H7 (cell line): Measurements from ENCODE around the gene PCDHGA5. TPM values are rescaled to one million over a fixed set of nuclear protein-coding genes. Genes with fewer than 3 reads are reported as not detected.
"Not testable (repeated sequence)": the region's sequence is repeated elsewhere in the genome, so short reads cannot be mapped to it uniquely, and the experiment has no call there.

Source experiments
- DNase-seq: peaks from one replicate; pipeline ENCODE4 v3.0.0; 2012
- H3K27me3 ChIP-seq: 2 replicates; pipeline ENCODE4 v1.6.0; 2011; ENCODE audit warnings: mild to moderate bottlenecking, low read length; ENCODE audit not compliant: control insufficient read depth, insufficient read depth
- H3K36me3 ChIP-seq: replicated peaks from 2 replicates; pipeline ENCODE4 v1.5.1; 2011; ENCODE audit warnings: low read length; ENCODE audit not compliant: control insufficient read depth, insufficient read depth
- H3K4me3 ChIP-seq: 2 replicates; pipeline ENCODE4 v1.5.1; 2011; ENCODE audit warnings: low read depth, mild to moderate bottlenecking, control low read depth, low read length, moderate library complexity; ENCODE audit not compliant: insufficient read depth
- total RNA-seq: library from RNA; depleted of rRNA; stranded (reverse); fragments of >200 nt; shearing (Covaris generic); gene quantifications from 2 replicates; pipeline ENCODE4 v1.2.3, GENCODE V29; 2014; rRNA removed

Gene PCDHGA5
- total RNA-seq, 1 experiment from 2014 or later, result not detected

- H3K27me3 ChIP-seq, result peaks cover 2% of the 10 kb centered on the region
- H3K36me3 ChIP-seq, result no peaks in the 10 kb centered on the region
- peak within 1 kb of the TSS; percentile 41; the same call in 1 of the 2 replicates for H3K4me3 ChIP-seq
- peak; percentile 89 for DNase-seq
Observed at GRCh38 chr5:141412854-141413539, 49.0 kb downstream of the PCDHGA5 start, which contains the start of gene PCDHGA10. TSS of gene PCDHGA10 (plus strand) at chr5:141412987. CDS start at chr5:141413176, 189 bp downstream.

GRCh38 chr5:141413540-141414069 lies 49.6 kb downstream of the PCDHGA5 start:
- peak; percentile 79 for DNase-seq
- peaks cover 7% of the 10 kb centered on the region for H3K27me3 ChIP-seq
- H3K36me3 ChIP-seq, result no peaks in the 10 kb centered on the region
- H3K4me3 ChIP-seq, result peak overlapping the region; percentile 41; the same call in 1 of the 2 replicates

GRCh38 chr5:141414548-141415274 lies 50.7 kb downstream of the PCDHGA5 start:
- not testable (repeated sequence) for H3K4me3 ChIP-seq, H3K36me3 ChIP-seq, DNase-seq
- H3K27me3 ChIP-seq, result peaks cover 10% of the 10 kb centered on the region

GRCh38 chr5:141415275-141415618 lies 51.3 kb downstream of the PCDHGA5 start:
- not testable (repeated sequence) for H3K4me3 ChIP-seq, DNase-seq, H3K36me3 ChIP-seq
- peaks cover 11% of the 10 kb centered on the region for H3K27me3 ChIP-seq

Other genes with a start within 250 kb of the PCDHGA5 start
- gene PCDHB4, start 242.3 kb upstream of the PCDHGA5 start, total RNA-seq, result 0.35 and 0.41 TPM in 2 replicates
- gene PCDHB5, start 229.0 kb upstream of the PCDHGA5 start, total RNA-seq, result 0.07 TPM in 2 replicates
- not detected in 2 replicates for gene PCDHB6, start 214.1 kb upstream of the PCDHGA5 start, total RNA-seq
- gene PCDHB7, start 191.5 kb upstream of the PCDHGA5 start, total RNA-seq, result 0.03 TPM in 1 of 2 replicates, not detected in the other
- gene PCDHB8, start 186.4 kb upstream of the PCDHGA5 start, total RNA-seq, result not detected in 2 replicates
- 0.03 and 0.07 TPM in 2 replicates for gene PCDHB16, start 181.8 kb upstream of the PCDHGA5 start, total RNA-seq
- not detected in 2 replicates for gene PCDHB9, start 177.0 kb upstream of the PCDHGA5 start, total RNA-seq
- gene PCDHB10, start 171.8 kb upstream of the PCDHGA5 start, total RNA-seq, result 0.03 and 0.33 TPM in 2 replicates
- gene PCDHB11, start 164.5 kb upstream of the PCDHGA5 start, total RNA-seq, result 0.03 and 0.18 TPM in 2 replicates
- not detected in 2 replicates for gene PCDHB12, start 155.4 kb upstream of the PCDHGA5 start, total RNA-seq
- 0.03 TPM in 1 of 2 replicates, not detected in the other for gene PCDHB13, start 150.2 kb upstream of the PCDHGA5 start, total RNA-seq
- 0.10 and 0.26 TPM in 2 replicates for gene PCDHB14, start 140.8 kb upstream of the PCDHGA5 start, total RNA-seq
- gene PCDHB15, start 118.8 kb upstream of the PCDHGA5 start, total RNA-seq, result not detected in 2 replicates
- 0.14 TPM in 1 of 2 replicates, not detected in the other for gene SLC25A2, start 60.1 kb upstream of the PCDHGA5 start, total RNA-seq
- 39.5 and 41.8 TPM in 2 replicates for gene TAF7, start 43.4 kb upstream of the PCDHGA5 start, total RNA-seq
- not detected in 2 replicates for gene PCDHGA1, start 33.6 kb upstream of the PCDHGA5 start, total RNA-seq
- not detected in 2 replicates for gene PCDHGA2, start 25.4 kb upstream of the PCDHGA5 start, total RNA-seq
- gene PCDHGA3, start 20.3 kb upstream of the PCDHGA5 start, total RNA-seq, result 0.14 TPM in 1 of 2 replicates, not detected in the other
- not detected in 2 replicates for gene PCDHGB1, start 14.1 kb upstream of the PCDHGA5 start, total RNA-seq
- gene PCDHGA4, start 9.1 kb upstream of the PCDHGA5 start, total RNA-seq, result 0.03 TPM in 1 of 2 replicates, not detected in the other
- 0.03 TPM in 1 of 2 replicates, not detected in the other for gene PCDHGB2, start 4.2 kb upstream of the PCDHGA5 start, total RNA-seq
- 0.26 TPM in 1 of 2 replicates, not detected in the other for gene PCDHGB3, start 6.1 kb downstream of the PCDHGA5 start, total RNA-seq
- 0.04 TPM in 1 of 2 replicates, not detected in the other for gene PCDHGA6, start 9.7 kb downstream of the PCDHGA5 start, total RNA-seq
- not detected in 2 replicates for gene PCDHGA7, start 18.6 kb downstream of the PCDHGA5 start, total RNA-seq
- 0.66 and 1.4 TPM in 2 replicates for gene PCDHGB4, start 23.5 kb downstream of the PCDHGA5 start, total RNA-seq
- 0.22 TPM in 1 of 2 replicates, not detected in the other for gene PCDHGA8, start 28.5 kb downstream of the PCDHGA5 start, total RNA-seq
- not detected in 2 replicates for gene PCDHGB5, start 33.8 kb downstream of the PCDHGA5 start, total RNA-seq
- gene PCDHGA9, start 38.6 kb downstream of the PCDHGA5 start, total RNA-seq, result 0.04 and 0.10 TPM in 2 replicates
- gene PCDHGB6, start 43.9 kb downstream of the PCDHGA5 start, total RNA-seq, result 1.7 and 1.9 TPM in 2 replicates
- 0.35 and 0.78 TPM in 2 replicates for gene PCDHGA10, start 48.8 kb downstream of the PCDHGA5 start, total RNA-seq
- 4.4 and 4.6 TPM in 2 replicates for gene PCDHGB7, start 53.5 kb downstream of the PCDHGA5 start, total RNA-seq
- gene PCDHGA11, start 56.9 kb downstream of the PCDHGA5 start, total RNA-seq, result 0.21 and 0.30 TPM in 2 replicates
- gene PCDHGA12, start 66.3 kb downstream of the PCDHGA5 start, total RNA-seq, result 0.10 and 0.44 TPM in 2 replicates
- 27.4 and 31.7 TPM in 2 replicates for gene PCDHGC3, start 111.8 kb downstream of the PCDHGA5 start, total RNA-seq
- 9.9 and 12.5 TPM in 2 replicates for gene PCDHGC4, start 120.9 kb downstream of the PCDHGA5 start, total RNA-seq
- 0.44 and 1.8 TPM in 2 replicates for gene PCDHGC5, start 124.9 kb downstream of the PCDHGA5 start, total RNA-seq